NCI-H1092 (cell line): ENCODE results near the gene CORO2B.

Experiments
- DNase-seq: peaks from one replicate; lab custom pipeline; 2025; lab: John Stamatoyannopoulos, UW

CORO2B gene

GRCh38 chr15:68700455-68701123 lies 121.8 kb downstream of the CORO2B start:
- peak; percentile 81 for DNase-seq

- DNase-seq = no peak
Measured at GRCh38 chr15:68701886-68702285, 123.1 kb downstream of the CORO2B start.

- no peak for DNase-seq
Measured at GRCh38 chr15:68704496-68705021, 125.8 kb downstream of the CORO2B start.

- DNase-seq = no peak
Measured at GRCh38 chr15:68706256-68706655, 127.5 kb downstream of the CORO2B start.

GRCh38 chr15:68706931-68707330 lies 128.1 kb downstream of the CORO2B start:
- no peak for DNase-seq

GRCh38 chr15:68707386-68707785 lies 128.6 kb downstream of the CORO2B start:
- DNase-seq = no peak

GRCh38 chr15:68709876-68710275 lies 131.1 kb downstream of the CORO2B start:
- no peak for DNase-seq

GRCh38 chr15:68710536-68710935 lies 131.7 kb downstream of the CORO2B start:
- no peak for DNase-seq

- DNase-seq = no peak
Measured at GRCh38 chr15:68711406-68711805, 132.6 kb downstream of the CORO2B start.

- no peak for DNase-seq
Measured at GRCh38 chr15:68712886-68713285, 134.1 kb downstream of the CORO2B start.

GRCh38 chr15:68713874-68714273 lies 135.1 kb downstream of the CORO2B start:
- no peak for DNase-seq

- no peak for DNase-seq
Measured at GRCh38 chr15:68715111-68715510, 136.3 kb downstream of the CORO2B start.

GRCh38 chr15:68717951-68718350 lies 139.2 kb downstream of the CORO2B start:
- no peak for DNase-seq

GRCh38 chr15:68718468-68718867 lies 139.7 kb downstream of the CORO2B start:
- DNase-seq = no peak

- no peak for DNase-seq
Measured at GRCh38 chr15:68719051-68719450, 140.3 kb downstream of the CORO2B start.

- no peak for DNase-seq
Measured at GRCh38 chr15:68719672-68720071, 140.9 kb downstream of the CORO2B start.

GRCh38 chr15:68721886-68722285 lies 143.1 kb downstream of the CORO2B start:
- DNase-seq = no peak

- DNase-seq = no peak
Measured at GRCh38 chr15:68725736-68726135, 146.9 kb downstream of the CORO2B start.

GRCh38 chr15:68726246-68726645 lies 147.5 kb downstream of the CORO2B start:
- DNase-seq = no peak

GRCh38 chr15:68729789-68730411 lies 151.1 kb downstream of the CORO2B start:
- DNase-seq = no peak

GRCh38 chr15:68730471-68730919 lies 151.7 kb downstream of the CORO2B start:
- DNase-seq = no peak

- DNase-seq = no peak
Measured at GRCh38 chr15:68730976-68731897, 152.4 kb downstream of the CORO2B start.
